Mammary epithelial cell (primary cell): Measurements from ENCODE around the gene ADGRD1.

Experiments used
- CTCF ChIP-seq, 2 donors: IDR thresholded peaks in 1 of 2; conservative IDR thresholded peaks in 1 of 2; 2 replicates each; pipeline ENCODE4 v1.5.1; 2011 to 2012; ENCODE audit warnings: inconsistent platforms in 2 of 2, low read length in 2 of 2, mild to moderate bottlenecking in 2 of 2, control low read depth in 1 of 2, low read depth in 1 of 2; ENCODE audit not compliant: insufficient read depth in 1 of 2; ENCODE audit errors: extremely low read depth in 1 of 2
- EZH2 ChIP-seq: IDR thresholded peaks from 2 replicates; pipeline ENCODE4 v1.6.1; 2012; ENCODE audit warnings: low read length, inconsistent platforms, borderline replicate concordance

DNA sequence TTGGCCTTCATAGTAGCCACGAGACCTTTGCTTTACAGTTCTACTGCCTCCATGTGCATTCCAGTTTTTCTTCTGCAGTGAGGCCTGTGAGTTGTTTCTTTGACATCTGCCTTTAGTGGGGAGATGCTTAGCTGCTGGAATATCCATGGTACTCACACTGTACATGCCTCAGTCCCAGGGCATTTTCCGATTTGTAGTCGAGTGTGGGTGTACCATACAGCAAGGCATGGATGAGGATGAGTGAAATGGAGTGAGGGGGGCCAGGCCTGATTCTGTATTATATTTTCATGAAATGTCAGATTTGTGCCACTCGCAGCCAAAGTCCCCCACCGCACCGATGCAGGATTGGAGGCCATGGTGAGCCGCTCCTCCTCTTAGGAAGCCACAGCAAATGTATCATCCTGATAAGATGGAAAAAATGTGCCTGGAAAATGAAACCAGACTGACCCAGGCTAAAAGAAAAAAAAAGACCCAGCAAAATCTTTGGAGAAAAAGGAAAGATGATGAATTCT is 173.0 kb downstream of the ADGRD1 start:
- TF ChIP-seq CTCF (conservative IDR thresholded peaks at IDR 0.05 in 1 of 2, IDR thresholded peaks at IDR 0.05 in 1 of 2; ENCODE audit: extremely low read depth in 1 of 2, insufficient read depth in 1 of 2, low read depth in 1 of 2, low read length in 2 of 2): no peak
- no peak for TF ChIP-seq EZH2
